ENCODE results near the gene EEF1AKMT1.
A peak's percentile ranks its signal among the peaks of the same experiment; 100 is the strongest.

Gene EEF1AKMT1

DNA sequence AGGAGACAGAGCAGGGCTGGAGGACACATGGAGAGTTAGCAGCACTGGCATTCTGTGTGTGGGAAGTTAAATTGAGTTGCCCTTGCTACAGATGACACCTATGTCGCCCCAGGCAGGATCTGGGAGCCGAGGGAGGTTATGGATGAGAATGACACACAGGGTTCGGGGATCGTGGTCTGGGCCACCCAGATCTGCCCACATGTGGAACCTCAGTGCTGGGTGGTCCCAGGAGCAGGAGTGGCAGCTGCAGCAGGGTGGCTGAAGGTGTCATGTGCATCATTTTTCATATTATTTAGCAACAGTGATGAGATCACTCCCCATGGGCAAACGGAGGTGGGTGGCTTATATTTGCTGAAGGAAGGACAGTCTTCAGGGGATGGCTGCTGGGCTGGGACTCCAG, 67.1 kb downstream of the EEF1AKMT1 start:
- DNase-seq (ENCODE audit: low spot score in 2 of 2) (no peak), ATAC-seq (ENCODE audit: low read depth) (no peak)
- Mint-ChIP-seq H3K27me3 (no peaks in the 10 kb centered on the region), H3K4me1 (peaks cover 3% of the 10 kb centered on the region), H3K27ac (no peak overlapping the region), H3K36me3 (no peaks in the 10 kb centered on the region), H3K9me3 (peaks cover 2% of the 10 kb centered on the region), H3K4me3 (no peak overlapping the region)

DNA sequence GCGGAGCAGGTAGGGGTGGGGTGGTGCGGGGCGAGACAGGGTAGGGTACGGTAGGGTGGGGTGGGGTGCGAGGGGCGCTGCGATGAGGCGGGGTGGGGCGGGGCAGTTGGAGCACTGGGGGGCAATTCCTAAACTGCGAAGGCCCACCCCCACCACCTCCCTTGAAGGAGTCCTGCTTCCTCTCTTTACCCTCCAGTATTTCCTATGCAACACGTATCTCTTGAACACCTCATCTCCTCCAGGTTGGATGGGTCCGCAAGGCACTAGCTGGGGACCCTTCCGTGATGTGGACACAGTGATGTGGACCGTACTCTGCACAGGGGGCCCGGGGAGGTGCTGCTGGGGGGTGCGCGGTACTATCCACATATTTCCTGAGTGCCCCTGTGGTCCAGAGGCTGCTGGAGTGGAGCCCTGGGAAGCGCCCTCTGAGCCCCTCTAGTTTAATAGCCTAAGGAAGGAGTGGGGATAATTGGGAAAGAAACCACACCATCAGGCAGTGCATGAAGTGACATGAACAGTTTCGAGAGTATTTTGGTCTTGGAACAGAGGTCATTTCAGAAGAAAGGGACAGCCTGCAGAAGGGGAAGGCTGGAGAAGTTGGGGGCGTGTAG, 69.2 kb downstream of the EEF1AKMT1 start:
- Mint-ChIP-seq H3K36me3 (no peaks in the 10 kb centered on the region), H3K27ac (peak overlapping the region; percentile 2)

DNA sequence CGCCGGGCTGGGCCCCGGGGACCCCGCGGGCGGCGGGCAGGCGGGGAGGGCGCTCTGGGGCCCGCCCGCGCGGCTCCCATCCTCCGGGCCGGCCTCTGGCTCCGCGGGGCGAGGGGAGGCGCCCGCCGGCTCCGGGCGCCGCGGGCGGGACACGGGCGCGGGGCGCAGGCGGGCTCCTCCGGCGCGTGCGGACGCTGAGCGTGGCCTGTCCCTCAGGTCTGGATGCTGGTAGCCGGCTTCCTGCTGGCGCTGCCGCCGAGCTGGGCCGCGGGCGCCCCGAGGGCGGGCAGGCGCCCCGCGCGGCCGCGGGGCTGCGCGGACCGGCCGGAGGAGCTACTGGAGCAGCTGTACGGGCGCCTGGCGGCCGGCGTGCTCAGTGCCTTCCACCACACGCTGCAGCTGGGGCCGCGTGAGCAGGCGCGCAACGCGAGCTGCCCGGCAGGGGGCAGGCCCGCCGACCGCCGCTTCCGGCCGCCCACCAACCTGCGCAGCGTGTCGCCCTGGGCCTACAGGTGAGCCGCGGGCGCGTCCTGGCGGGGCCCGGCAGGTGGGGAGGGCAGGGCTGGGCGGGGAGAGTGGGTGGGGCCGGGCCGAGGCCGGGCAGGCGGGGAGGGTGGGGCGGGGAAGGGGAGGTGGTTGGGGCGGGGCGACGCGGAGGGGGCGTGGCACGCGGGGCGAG, 69.8 kb downstream of the EEF1AKMT1 start:
- no peak overlapping the region for H3K27ac Mint-ChIP-seq

More for the DNA sequence above, 69.2 kb downstream of the EEF1AKMT1 start:
- peaks cover 2% of the 10 kb centered on the region for H3K9me3 Mint-ChIP-seq
- ATAC-seq (ENCODE audit: low read depth) (no peak), DNase-seq (ENCODE audit: low spot score in 2 of 2) (no peak)
- H3K4me3 Mint-ChIP-seq, result peak overlapping the region; percentile 73
- peaks cover 7% of the 10 kb centered on the region for H3K27me3 Mint-ChIP-seq
- H3K4me1 Mint-ChIP-seq, result peaks cover 3% of the 10 kb centered on the region

DNA sequence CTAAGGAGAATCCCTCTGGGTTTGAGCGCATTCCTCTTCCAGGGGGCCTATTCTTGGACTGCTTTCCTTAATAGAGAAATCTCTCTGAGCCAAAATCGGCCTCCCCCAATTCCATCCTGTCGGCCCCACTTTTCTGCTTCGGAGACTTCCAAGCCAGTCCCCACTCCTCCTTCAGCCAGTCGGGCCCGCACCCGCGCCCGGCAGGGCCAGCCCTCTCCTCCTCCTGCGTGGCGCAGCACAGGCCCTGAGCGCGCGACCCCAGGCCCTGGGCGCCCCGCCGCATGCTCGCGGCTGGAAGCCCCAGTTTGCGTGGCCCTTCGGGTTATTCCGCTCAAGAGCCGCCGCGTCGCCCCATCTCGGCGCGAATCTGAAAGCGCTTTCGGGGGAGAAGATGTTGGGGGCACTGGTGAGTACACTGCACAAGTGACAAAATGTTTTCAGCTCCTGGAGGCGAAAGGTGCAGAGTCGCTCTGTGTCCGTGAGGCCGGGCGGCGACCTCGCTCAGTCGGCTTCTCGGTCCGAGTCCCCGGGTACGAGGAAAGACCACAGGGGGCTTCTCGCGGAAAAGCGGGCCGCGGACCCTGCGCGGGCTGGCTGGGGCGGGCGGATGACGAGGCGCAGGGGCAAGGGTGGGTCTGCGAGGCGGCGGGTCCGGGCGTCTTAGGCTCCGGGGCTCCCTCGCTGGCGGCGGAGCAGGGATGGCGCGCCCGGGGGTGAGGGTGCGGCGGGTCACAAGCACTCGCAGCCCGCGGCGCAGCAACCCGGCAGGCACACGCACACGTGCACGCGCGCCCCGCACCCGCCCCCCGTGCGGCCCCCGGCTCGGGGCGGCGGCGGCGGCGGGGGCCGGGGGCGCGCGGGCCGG, 70.6 kb downstream of the EEF1AKMT1 start, which contains the start of gene IL17D:
Gene IL17D, plus strand, starts transcription at position 785 of the 865 bp plus-strand sequence. CDS start 303 bp downstream, outside the sequence.
- H3K27ac Mint-ChIP-seq, result peak within 1 kb of the TSS; percentile 75
- ATAC-seq (ENCODE audit: low read depth) (peak; percentile 20), DNase-seq (ENCODE audit: low spot score in 2 of 2) (peak; percentile 21 to 40)
- peaks cover 2% of the 10 kb centered on the region for H3K9me3 Mint-ChIP-seq
- H3K4me3 Mint-ChIP-seq, result peak within 1 kb of the TSS; percentile 97
- no peaks in the 10 kb centered on the region for H3K36me3 Mint-ChIP-seq
- H3K4me1 Mint-ChIP-seq, result peaks cover 3% of the 10 kb centered on the region
- peaks cover 10% of the 10 kb centered on the region for H3K27me3 Mint-ChIP-seq

More for the DNA sequence above, 69.8 kb downstream of the EEF1AKMT1 start:
- Mint-ChIP-seq H3K36me3 (no peaks in the 10 kb centered on the region), H3K4me1 (peaks cover 3% of the 10 kb centered on the region), H3K27me3 (peaks cover 9% of the 10 kb centered on the region), H3K4me3 (peak overlapping the region; percentile 73), H3K9me3 (peaks cover 2% of the 10 kb centered on the region)
- peak; percentile 89 for ATAC-seq (ENCODE audit: low read depth)
- DNase-seq (ENCODE audit: low spot score in 2 of 2), result peak; percentile 80

DNA sequence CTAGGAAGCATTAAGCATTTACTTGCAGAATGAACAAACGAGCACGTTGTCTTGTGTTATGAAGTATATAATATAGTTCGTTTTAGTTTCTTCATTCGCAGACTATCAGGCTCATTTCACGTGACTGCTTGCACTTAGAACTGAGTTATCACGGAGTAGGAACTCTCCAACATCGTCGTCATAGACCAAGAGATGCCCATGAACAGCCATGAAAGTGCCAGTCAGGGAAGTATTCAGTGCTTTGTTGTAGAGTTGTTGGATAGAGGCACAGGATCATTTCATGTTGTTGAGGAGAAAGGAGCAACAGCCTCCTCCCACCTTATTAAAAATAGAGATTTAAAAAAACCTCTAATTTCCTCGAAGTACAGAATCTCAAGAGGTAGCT, 71.2 kb downstream of the EEF1AKMT1 start:
- H3K27me3 Mint-ChIP-seq, result peaks cover 12% of the 10 kb centered on the region
- peaks cover 2% of the 10 kb centered on the region for H3K9me3 Mint-ChIP-seq
- H3K27ac Mint-ChIP-seq, result peak overlapping the region; percentile 75
- H3K4me1 Mint-ChIP-seq, result peaks cover 3% of the 10 kb centered on the region
- ATAC-seq (ENCODE audit: low read depth) (no peak), DNase-seq (ENCODE audit: low spot score in 2 of 2) (no peak)
- no peaks in the 10 kb centered on the region for H3K36me3 Mint-ChIP-seq
- H3K4me3 Mint-ChIP-seq, result peak overlapping the region; percentile 78

DNA sequence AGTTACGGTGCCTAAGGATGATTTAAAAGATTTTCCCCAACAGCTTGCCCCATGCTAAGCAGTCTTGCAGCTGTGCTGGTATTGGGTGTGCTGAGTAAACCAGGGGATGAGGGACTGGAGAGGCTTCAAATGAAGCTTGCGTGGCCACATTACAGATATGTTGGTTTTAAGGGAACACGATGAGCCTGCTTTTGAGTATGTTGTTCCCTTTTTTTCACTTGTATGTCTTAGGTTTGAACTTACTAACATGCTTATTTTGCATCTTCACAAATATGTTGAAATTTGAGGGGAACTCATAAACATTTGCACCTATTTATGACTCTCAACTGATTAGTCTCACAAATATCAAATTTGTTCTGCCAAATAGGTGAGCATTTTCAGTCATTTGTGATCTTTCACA, 72.3 kb downstream of the EEF1AKMT1 start:
- Mint-ChIP-seq H3K4me1 (peaks cover 3% of the 10 kb centered on the region), H3K9me3 (peaks cover under 1% of the 10 kb centered on the region), H3K4me3 (no peak overlapping the region), H3K27me3 (peaks cover 12% of the 10 kb centered on the region), H3K27ac (no peak overlapping the region), H3K36me3 (no peaks in the 10 kb centered on the region)
- ATAC-seq (ENCODE audit: low read depth), result no peak
- DNase-seq (ENCODE audit: low spot score in 2 of 2), result no peak

DNA sequence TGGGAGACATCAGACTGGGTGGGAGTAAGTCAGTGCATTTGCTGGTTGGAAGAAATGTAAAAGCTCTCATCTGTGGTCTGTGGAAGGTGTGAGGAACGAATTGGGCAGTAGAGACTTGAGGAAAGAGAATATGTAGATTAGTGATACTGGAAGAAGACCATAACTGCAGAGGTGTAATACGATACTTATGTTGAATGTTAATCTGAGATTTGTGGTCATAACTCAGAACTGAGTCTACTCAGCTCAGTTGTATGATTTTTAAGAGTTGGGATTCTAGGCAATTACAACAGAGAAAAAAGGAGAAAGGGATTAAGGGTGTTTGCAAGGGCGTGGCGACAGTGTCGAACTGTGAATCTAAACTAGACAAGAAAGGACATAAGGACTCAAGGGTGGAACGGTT, 73.5 kb downstream of the EEF1AKMT1 start:
- Mint-ChIP-seq H3K4me3 (no peak overlapping the region), H3K36me3 (no peaks in the 10 kb centered on the region), H3K27me3 (peaks cover 13% of the 10 kb centered on the region), H3K4me1 (peaks cover 3% of the 10 kb centered on the region), H3K9me3 (no peaks in the 10 kb centered on the region), H3K27ac (no peak overlapping the region)
- DNase-seq (ENCODE audit: low spot score in 2 of 2) (no peak), ATAC-seq (ENCODE audit: low read depth) (no peak)

DNA sequence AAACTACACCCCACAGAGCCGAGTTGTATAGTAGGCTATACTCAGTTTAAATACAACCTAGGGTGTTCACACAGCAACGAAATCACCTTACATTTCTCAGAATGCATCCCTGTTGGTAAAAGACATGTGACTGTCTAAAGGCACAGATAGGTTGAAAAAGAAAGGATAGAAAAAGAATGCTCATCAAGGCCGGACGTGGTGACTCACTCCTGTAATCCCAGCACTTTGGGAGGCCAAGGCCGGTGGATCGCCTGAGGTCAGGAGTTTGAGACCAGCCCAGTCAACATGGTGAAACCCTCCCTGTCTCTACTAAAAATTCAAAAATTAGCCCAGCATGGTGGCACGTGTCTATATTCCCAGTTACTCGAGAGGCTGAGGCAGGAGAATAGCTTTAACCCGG, 74.0 kb downstream of the EEF1AKMT1 start:
- no peaks in the 10 kb centered on the region for H3K36me3 Mint-ChIP-seq
- H3K27me3 Mint-ChIP-seq, result peaks cover 13% of the 10 kb centered on the region
- peaks cover 3% of the 10 kb centered on the region for H3K4me1 Mint-ChIP-seq
- ATAC-seq (ENCODE audit: low read depth), result no peak
- no peak for DNase-seq (ENCODE audit: low spot score in 2 of 2)
- H3K9me3 Mint-ChIP-seq, result no peaks in the 10 kb centered on the region
- H3K27ac Mint-ChIP-seq, result no peak overlapping the region
- no peak overlapping the region for H3K4me3 Mint-ChIP-seq

DNA sequence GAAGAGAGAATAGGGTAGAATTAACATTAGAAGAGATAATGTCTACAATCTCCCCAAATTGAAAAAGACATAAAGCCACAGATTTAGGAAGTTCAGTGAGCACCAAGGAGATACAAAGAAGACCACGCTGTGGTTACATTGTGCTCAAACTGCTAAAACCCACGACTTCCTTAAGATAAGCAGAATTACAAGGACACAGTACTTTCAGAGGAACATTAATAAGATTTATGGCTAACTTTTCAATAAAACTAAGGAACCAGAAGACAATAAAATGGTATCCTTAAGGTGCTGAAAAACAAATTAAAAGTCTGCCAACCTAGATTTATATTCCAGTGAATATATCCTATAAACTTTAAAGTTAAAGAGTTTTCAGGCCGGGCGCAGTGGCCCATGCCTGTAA, 77.7 kb downstream of the EEF1AKMT1 start:
- Mint-ChIP-seq H3K36me3 (no peaks in the 10 kb centered on the region), H3K27me3 (peaks cover 13% of the 10 kb centered on the region), H3K4me3 (no peak overlapping the region), H3K9me3 (no peaks in the 10 kb centered on the region), H3K4me1 (no peaks in the 10 kb centered on the region), H3K27ac (no peak overlapping the region)
- no peak for ATAC-seq (ENCODE audit: low read depth)
- DNase-seq (ENCODE audit: low spot score in 2 of 2), result no peak

DNA sequence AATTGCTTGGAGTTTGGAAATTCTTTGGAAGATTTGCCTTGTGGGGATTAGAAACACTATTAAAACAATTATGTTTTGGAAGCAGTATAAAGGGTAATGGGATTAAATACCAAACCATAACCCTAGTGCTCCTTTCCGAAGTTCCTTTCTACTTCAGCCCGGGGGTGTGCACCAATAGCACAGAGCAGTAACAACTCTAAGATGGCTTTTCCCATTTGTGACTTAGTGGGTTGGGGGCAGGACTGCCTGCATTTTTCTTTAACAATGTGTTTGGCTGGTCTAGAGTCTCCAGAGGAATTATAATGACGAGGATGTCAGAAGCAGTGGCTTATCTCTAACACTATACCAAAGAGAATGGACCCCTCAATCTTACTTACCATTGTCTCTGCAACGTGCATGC, 82.1 kb downstream of the EEF1AKMT1 start:
- H3K4me1 Mint-ChIP-seq, result no peaks in the 10 kb centered on the region
- no peak overlapping the region for H3K4me3 Mint-ChIP-seq
- H3K36me3 Mint-ChIP-seq, result peaks cover 2% of the 10 kb centered on the region
- ATAC-seq (ENCODE audit: low read depth) (no peak), DNase-seq (ENCODE audit: low spot score in 2 of 2) (no peak)
- no peaks in the 10 kb centered on the region for H3K9me3 Mint-ChIP-seq
- H3K27me3 Mint-ChIP-seq, result peaks cover 2% of the 10 kb centered on the region
- no peak overlapping the region for H3K27ac Mint-ChIP-seq

DNA sequence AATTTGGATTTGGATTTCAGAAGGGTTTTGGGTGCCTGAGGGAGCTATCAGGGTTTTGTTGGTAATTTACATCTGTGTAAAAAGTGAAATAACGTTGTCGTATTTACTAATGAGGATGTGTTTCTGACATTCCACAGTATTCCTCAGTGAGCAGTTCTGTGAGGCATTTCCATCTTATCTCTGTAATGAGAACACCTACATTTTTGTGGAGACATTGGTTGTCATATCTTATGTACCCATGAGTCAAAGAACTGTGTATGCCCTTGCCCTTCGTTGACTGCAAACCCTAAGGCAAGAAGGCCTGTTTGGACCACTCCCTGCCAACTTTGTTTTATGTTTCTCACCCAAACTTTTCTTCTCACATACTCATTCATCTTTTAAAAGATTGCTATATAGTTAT, 84.5 kb downstream of the EEF1AKMT1 start:
- ATAC-seq (ENCODE audit: low read depth), result no peak
- Mint-ChIP-seq H3K9me3 (no peaks in the 10 kb centered on the region), H3K27me3 (no peaks in the 10 kb centered on the region), H3K27ac (no peak overlapping the region), H3K36me3 (peaks cover 7% of the 10 kb centered on the region), H3K4me1 (no peaks in the 10 kb centered on the region), H3K4me3 (no peak overlapping the region)
- no peak for DNase-seq (ENCODE audit: low spot score in 2 of 2)

DNA sequence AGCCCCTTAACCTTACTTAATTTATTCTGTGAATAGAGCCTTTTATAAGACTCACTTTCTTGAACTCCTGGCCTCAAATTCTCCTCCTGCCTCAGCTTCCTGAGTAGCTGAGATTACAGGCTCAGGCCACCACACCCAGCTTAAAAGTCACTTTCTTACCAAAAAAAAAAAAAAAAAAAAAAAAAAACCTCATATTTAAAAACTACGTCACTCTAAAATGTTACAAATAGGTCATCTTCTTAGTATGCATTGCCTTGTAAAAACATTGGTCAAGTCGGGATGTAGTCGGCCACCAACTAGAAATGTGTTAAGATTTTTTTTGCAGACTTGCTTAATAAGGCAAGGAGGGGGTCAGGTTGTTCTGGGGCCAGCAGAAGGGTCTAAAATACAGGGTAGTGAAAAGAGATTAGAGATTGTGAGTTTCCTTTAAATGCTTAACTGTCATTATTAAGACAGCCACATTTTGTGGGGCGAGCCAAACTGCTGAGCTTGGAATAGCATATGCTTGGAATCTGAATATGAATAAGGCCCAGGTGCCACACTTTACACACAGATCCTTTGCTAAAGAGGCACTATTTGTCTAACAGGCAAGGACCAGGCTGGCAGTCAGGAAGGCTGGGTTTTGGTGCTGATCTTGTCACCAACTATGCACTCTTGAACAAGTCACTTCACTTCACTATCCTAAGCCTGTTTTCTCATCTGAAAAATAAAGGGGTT, 86.7 kb downstream of the EEF1AKMT1 start:
- no peak overlapping the region for H3K4me3 Mint-ChIP-seq
- no peak overlapping the region for H3K27ac Mint-ChIP-seq
- H3K36me3 Mint-ChIP-seq, result peaks cover 14% of the 10 kb centered on the region
- no peaks in the 10 kb centered on the region for H3K9me3 Mint-ChIP-seq
- no peak for DNase-seq (ENCODE audit: low spot score in 2 of 2)
- H3K27me3 Mint-ChIP-seq, result no peaks in the 10 kb centered on the region
- H3K4me1 Mint-ChIP-seq, result no peaks in the 10 kb centered on the region
- no peak for ATAC-seq (ENCODE audit: low read depth)

DNA sequence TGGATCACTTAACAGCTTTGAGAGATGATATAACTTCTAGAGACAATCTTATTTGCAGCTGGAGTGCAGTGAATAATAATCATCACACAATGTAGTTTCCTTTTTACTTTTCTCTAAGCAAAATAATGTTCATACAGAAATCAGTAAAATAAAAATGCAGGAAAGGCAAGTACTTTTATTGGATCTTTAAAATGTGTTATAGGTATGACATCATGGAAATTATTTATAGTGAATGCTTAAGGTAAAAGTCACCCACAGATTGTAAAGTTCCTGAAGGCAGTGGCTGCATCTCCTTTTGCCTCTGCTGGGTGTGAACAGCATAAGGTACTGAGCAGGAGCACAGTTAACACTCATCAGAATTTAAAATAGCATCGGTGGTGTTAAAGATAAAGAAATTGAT, 87.6 kb downstream of the EEF1AKMT1 start:
- Mint-ChIP-seq H3K9me3 (no peaks in the 10 kb centered on the region), H3K27ac (no peak overlapping the region)

DNA sequence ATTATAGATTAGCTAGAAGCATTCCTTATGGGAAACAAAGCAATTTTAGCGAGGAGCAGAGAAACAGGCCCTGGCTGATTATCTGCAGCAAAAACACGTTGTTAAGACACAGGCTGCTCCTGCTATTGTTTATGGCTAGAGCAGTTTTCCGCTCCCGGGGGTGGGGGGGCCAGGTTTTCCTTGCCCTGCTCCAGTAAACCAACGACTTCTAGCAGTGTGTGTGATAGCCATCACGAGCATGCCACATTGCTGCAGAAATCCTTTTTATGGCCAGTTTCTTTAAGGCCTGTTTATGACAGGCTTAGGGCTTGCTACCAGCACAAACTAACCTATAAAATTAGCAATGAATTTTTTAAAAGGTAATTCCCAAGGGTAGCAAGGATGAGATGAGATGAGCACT, 88.7 kb downstream of the EEF1AKMT1 start:
- Mint-ChIP-seq H3K36me3 (peaks cover 20% of the 10 kb centered on the region), H3K27ac (no peak overlapping the region), H3K9me3 (no peaks in the 10 kb centered on the region), H3K4me3 (no peak overlapping the region), H3K27me3 (no peaks in the 10 kb centered on the region), H3K4me1 (no peaks in the 10 kb centered on the region)
- ATAC-seq (ENCODE audit: low read depth) (no peak), DNase-seq (ENCODE audit: low spot score in 2 of 2) (no peak)

More for the DNA sequence above, 87.6 kb downstream of the EEF1AKMT1 start:
- Mint-ChIP-seq H3K27me3 (no peaks in the 10 kb centered on the region), H3K4me3 (no peak overlapping the region), H3K36me3 (peaks cover 14% of the 10 kb centered on the region), H3K4me1 (no peaks in the 10 kb centered on the region)
- no peak for DNase-seq (ENCODE audit: low spot score in 2 of 2)
- ATAC-seq (ENCODE audit: low read depth), result no peak
